Fibroblast of the aortic adventitia (primary cell): ENCODE data around the gene NAIF1. TPM values are rescaled to one million over a fixed set of nuclear protein-coding genes. Genes with fewer than 3 reads are reported as not detected.

Experiments
- DNase-seq: peaks from one replicate; pipeline ENCODE4 v3.0.0-alpha.2; 2010; ENCODE audit warnings: low read depth
- H3K4me3 ChIP-seq: 2 replicates; pipeline ENCODE4 v1.5.1; 2011; ENCODE audit warnings: low read depth, mild to moderate bottlenecking, control low read depth, low read length, moderate library complexity
- CTCF ChIP-seq: IDR thresholded peaks from 2 replicates; pipeline ENCODE4 v1.5.1; 2011; ENCODE audit warnings: mild to moderate bottlenecking, low read length, control low read depth, inconsistent platforms; ENCODE audit not compliant: insufficient read depth
- total RNA-seq: library from RNA; depleted of rRNA; stranded (reverse); fragments of >200 nt; gene quantifications from 2 replicates; pipeline ENCODE4 v1.2.3, GENCODE V29; 2012; ENCODE audit warnings: low replicate concordance

Gene NAIF1
- total RNA-seq, 1 donor = 7.5 TPM

- TF ChIP-seq CTCF = no peak
- H3K4me3 ChIP-seq = no peak overlapping the region
- peak; percentile 33 for DNase-seq
Observed at GRCh38 chr9:128022886-128023285, 44.2 kb downstream of the NAIF1 start.

- DNase-seq = no peak
- no peak overlapping the region for H3K4me3 ChIP-seq
- no peak for TF ChIP-seq CTCF
Observed at GRCh38 chr9:128021098-128021497, 46.0 kb downstream of the NAIF1 start.

- H3K4me3 ChIP-seq = no peak overlapping the region
- no peak for DNase-seq
- TF ChIP-seq CTCF = peak; percentile 19
Observed at GRCh38 chr9:128020692-128021091, 46.4 kb downstream of the NAIF1 start.

- DNase-seq = no peak
- no peak for TF ChIP-seq CTCF
- no peak overlapping the region for H3K4me3 ChIP-seq
Observed at GRCh38 chr9:128015696-128016095, 51.4 kb downstream of the NAIF1 start.

Other genes starting within 250 kb of the NAIF1 start
- gene ENG, start 212.7 kb downstream of the NAIF1 start, total RNA-seq = 15.8 and 62.0 TPM in 2 replicates
- 75.6 and 121 TPM in 2 replicates for gene AK1, start 189.6 kb downstream of the NAIF1 start, total RNA-seq
- gene ST6GALNAC6, start 167.7 kb downstream of the NAIF1 start, total RNA-seq = 26.5 and 85.0 TPM in 2 replicates
- 24.4 and 37.1 TPM in 2 replicates for gene ST6GALNAC4, start 150.3 kb downstream of the NAIF1 start, total RNA-seq
- gene PIP5KL1, start 136.5 kb downstream of the NAIF1 start, total RNA-seq = 1.6 and 2.6 TPM in 2 replicates
- 7.0 and 19.9 TPM in 2 replicates for gene DPM2, start 129.5 kb downstream of the NAIF1 start, total RNA-seq
- 32.4 and 50.3 TPM in 2 replicates for gene EEIG1, start 86.3 kb downstream of the NAIF1 start, total RNA-seq
- 15.2 and 20.2 TPM in 2 replicates for gene SLC25A25, start 912 bp upstream of the NAIF1 start, total RNA-seq
- 33.9 and 40.8 TPM in 2 replicates for gene PTGES2, start 60.4 kb upstream of the NAIF1 start, total RNA-seq
- not detected in 2 replicates for gene LCN2, start 82.1 kb upstream of the NAIF1 start, total RNA-seq
- gene BBLN, start 92.9 kb upstream of the NAIF1 start, total RNA-seq = 37.4 and 63.4 TPM in 2 replicates
- 47.8 and 49.6 TPM in 2 replicates for gene CIZ1, start 124.3 kb upstream of the NAIF1 start, total RNA-seq
- gene DNM1, start 136.1 kb upstream of the NAIF1 start, total RNA-seq = 28.0 and 57.4 TPM in 2 replicates
- gene GOLGA2, start 208.7 kb upstream of the NAIF1 start, total RNA-seq = 63.5 and 108 TPM in 2 replicates
- gene SWI5, start 209.0 kb upstream of the NAIF1 start, total RNA-seq = 21.5 and 35.2 TPM in 2 replicates